Liver (tissue), 3 donors: ENCODE measurements around the gene FAM169A.

Source experiments
- JUND ChIP-seq, 2 donors: IDR thresholded peaks; 2 replicates each; pipeline ENCODE4 v1.6.1; 2016; ENCODE audit warnings: antibody characterized with exemption in 2 of 2
- TAF1 ChIP-seq: conservative IDR thresholded peaks from 2 replicates; pipeline ENCODE4 v1.6.1; 2016; ENCODE audit warnings: antibody characterized with exemption, mild to moderate bottlenecking
- TF ChIP-seq, protein P1 (sequence below): fragments of 150-350 bp; IDR thresholded peaks from 2 replicates; pipeline ENCODE4 v1.5.1; 2017; ENCODE audit warnings: improper control_type of control experiment, low read depth, low read length; ENCODE audit not compliant: missing input control
- TF ChIP-seq, protein P2 (sequence below): IDR thresholded peaks from 2 replicates; pipeline ENCODE4 v1.6.1; 2016; ENCODE audit warnings: antibody characterized with exemption
- TF ChIP-seq, protein P3 (sequence below): IDR thresholded peaks from 2 replicates; pipeline ENCODE4 v1.6.1; 2016; ENCODE audit warnings: antibody characterized with exemption, mild to moderate bottlenecking
- donor health status: healthy.
- donor health status: healthy.

DNA sequence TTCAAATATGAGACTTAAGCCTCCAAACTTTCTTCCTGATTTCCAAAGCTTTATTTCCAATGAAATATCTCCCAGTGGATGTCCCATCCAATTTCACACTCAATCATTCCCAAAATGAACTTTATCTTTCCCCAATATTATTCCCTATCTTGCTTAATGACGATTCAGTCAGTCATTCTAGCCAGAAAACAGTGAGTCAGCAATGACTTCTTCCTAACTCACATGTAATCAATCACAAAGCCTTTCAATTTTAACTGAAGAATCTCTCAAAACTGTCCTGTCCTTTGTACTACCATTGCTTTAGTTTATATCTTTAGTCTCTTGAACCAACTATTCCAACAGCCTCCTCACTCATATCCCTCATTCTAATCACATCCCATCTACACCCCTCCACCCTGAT is 64.2 kb downstream of the FAM169A start:
- TF ChIP-seq, protein P1, sequence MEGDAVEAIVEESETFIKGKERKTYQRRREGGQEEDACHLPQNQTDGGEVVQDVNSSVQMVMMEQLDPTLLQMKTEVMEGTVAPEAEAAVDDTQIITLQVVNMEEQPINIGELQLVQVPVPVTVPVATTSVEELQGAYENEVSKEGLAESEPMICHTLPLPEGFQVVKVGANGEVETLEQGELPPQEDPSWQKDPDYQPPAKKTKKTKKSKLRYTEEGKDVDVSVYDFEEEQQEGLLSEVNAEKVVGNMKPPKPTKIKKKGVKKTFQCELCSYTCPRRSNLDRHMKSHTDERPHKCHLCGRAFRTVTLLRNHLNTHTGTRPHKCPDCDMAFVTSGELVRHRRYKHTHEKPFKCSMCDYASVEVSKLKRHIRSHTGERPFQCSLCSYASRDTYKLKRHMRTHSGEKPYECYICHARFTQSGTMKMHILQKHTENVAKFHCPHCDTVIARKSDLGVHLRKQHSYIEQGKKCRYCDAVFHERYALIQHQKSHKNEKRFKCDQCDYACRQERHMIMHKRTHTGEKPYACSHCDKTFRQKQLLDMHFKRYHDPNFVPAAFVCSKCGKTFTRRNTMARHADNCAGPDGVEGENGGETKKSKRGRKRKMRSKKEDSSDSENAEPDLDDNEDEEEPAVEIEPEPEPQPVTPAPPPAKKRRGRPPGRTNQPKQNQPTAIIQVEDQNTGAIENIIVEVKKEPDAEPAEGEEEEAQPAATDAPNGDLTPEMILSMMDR, result no peak
- TF ChIP-seq TAF1 (no peak), JUND (IDR thresholded peaks at IDR 0.05) (no peak)
- TF ChIP-seq, protein P2, sequence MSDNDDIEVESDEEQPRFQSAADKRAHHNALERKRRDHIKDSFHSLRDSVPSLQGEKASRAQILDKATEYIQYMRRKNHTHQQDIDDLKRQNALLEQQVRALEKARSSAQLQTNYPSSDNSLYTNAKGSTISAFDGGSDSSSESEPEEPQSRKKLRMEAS, result no peak
- TF ChIP-seq, protein P3, sequence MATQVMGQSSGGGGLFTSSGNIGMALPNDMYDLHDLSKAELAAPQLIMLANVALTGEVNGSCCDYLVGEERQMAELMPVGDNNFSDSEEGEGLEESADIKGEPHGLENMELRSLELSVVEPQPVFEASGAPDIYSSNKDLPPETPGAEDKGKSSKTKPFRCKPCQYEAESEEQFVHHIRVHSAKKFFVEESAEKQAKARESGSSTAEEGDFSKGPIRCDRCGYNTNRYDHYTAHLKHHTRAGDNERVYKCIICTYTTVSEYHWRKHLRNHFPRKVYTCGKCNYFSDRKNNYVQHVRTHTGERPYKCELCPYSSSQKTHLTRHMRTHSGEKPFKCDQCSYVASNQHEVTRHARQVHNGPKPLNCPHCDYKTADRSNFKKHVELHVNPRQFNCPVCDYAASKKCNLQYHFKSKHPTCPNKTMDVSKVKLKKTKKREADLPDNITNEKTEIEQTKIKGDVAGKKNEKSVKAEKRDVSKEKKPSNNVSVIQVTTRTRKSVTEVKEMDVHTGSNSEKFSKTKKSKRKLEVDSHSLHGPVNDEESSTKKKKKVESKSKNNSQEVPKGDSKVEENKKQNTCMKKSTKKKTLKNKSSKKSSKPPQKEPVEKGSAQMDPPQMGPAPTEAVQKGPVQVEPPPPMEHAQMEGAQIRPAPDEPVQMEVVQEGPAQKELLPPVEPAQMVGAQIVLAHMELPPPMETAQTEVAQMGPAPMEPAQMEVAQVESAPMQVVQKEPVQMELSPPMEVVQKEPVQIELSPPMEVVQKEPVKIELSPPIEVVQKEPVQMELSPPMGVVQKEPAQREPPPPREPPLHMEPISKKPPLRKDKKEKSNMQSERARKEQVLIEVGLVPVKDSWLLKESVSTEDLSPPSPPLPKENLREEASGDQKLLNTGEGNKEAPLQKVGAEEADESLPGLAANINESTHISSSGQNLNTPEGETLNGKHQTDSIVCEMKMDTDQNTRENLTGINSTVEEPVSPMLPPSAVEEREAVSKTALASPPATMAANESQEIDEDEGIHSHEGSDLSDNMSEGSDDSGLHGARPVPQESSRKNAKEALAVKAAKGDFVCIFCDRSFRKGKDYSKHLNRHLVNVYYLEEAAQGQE, result no peak
